Uterus (tissue), 4 donors: ENCODE data around the gene MS4A6A. TPM values are rescaled to one million over a fixed set of nuclear protein-coding genes. Genes with fewer than 3 reads are reported as not detected.

ENCODE experiments used
- DNase-seq, 2 donors: peaks; one replicate each; pipeline ENCODE4 v3.0.0-alpha.2; 2019 to 2020
- H3K27ac ChIP-seq, 2 donors: fragments of 200-600 bp; sonication (generic); 1 replicate in 1 of 2; 2 replicates in 1 of 2; pipeline ENCODE4 v1.5.1; 2016 to 2018
- H3K27me3 ChIP-seq, 2 donors: fragments of 200-600 bp; sonication (generic); one replicate each; pipeline ENCODE4 v1.5.1; 2018 to 2019; ENCODE audit warnings: control low read depth in 1 of 2
- H3K36me3 ChIP-seq, 2 donors: fragments of 200-600 bp; sonication (generic); one replicate each; pipeline ENCODE4 v1.5.1; 2019; ENCODE audit warnings: control low read depth in 1 of 2
- H3K4me1 ChIP-seq, 2 donors: fragments of 200-600 bp; sonication (generic); one replicate each; pipeline ENCODE4 v1.5.1; 2018 to 2019; ENCODE audit warnings: control low read depth in 1 of 2
- H3K4me3 ChIP-seq, 2 donors: fragments of 200-600 bp; sonication (generic); 1 replicate in 1 of 2; 2 replicates in 1 of 2; pipeline ENCODE4 v1.5.1; 2018 to 2019; ENCODE audit warnings: mild to moderate bottlenecking in 1 of 2
- H3K9me3 ChIP-seq, 2 donors: fragments of 200-600 bp; sonication (generic); one replicate each; pipeline ENCODE4 v1.5.1; 2019; ENCODE audit warnings: control low read depth in 1 of 2
- CTCF ChIP-seq, 4 experiments: fragments of 200-600 bp in 2 of 4; fragments of 450-650 bp in 2 of 4; sonication (generic) in 2 of 4; IDR thresholded peaks; one replicate each; pipeline ENCODE4 v1.5.1; 2016 to 2019; ENCODE audit warnings: antibody characterized with exemption in 4 of 4, mild to moderate bottlenecking in 2 of 4, moderate library complexity in 1 of 4
- POLR2A ChIP-seq, 2 donors: fragments of 450-650 bp; IDR thresholded peaks; one replicate each; pipeline ENCODE4 v1.6.1; 2016; ENCODE audit warnings: antibody characterized with exemption in 2 of 2, mild to moderate bottlenecking in 1 of 2, moderate library complexity in 1 of 2
- intact Hi-C: fragments of 100-400 bp; cut with DNase I; formaldehyde crosslinking; loops from one replicate; pipeline ENCODE4 v1.15.1; 2023; ENCODE audit warnings: low total_unique reads
- total RNA-seq, 4 donors: library from RNA; depleted of rRNA in 3 of 4; stranded (reverse); fragments of >200 nt in 3 of 4; gene quantifications; one replicate each; pipeline versions ENCODE4 v1.1.0 to v1.2.4, GENCODE V29; 2014 to 2023
- donor health status: DM: yes; HTN: yes; CAD: no.

Gene MS4A6A
- 10 to 100 TPM; 35.2 to 51.7 (median 40.3) TPM for total RNA-seq

GRCh38 chr11:60182541-60183330, at the start of gene MS4A6A:
TSS of gene MS4A6A (minus strand) at chr11:60183083. CDS start at chr11:60181727, 1,356 bp downstream.
- no peaks in the 10 kb centered on the region for H3K4me1 ChIP-seq
- H3K27ac ChIP-seq: no peak within 1 kb of the TSS
- no peaks in the 10 kb centered on the region for H3K9me3 ChIP-seq
- no peaks in the 10 kb centered on the region for H3K36me3 ChIP-seq
- TF ChIP-seq CTCF (IDR thresholded peaks at IDR 0.05) (no peak), POLR2A (IDR thresholded peaks at IDR 0.05) (no peak)
- no peaks in the 10 kb centered on the region for H3K27me3 ChIP-seq
- intact Hi-C loops: no loop called here
- no peak within 1 kb of the TSS for H3K4me3 ChIP-seq
- no peak for DNase-seq

GRCh38 chr11:60230681-60231080, 47.8 kb upstream of the MS4A6A start:
- Histone ChIP-seq H3K9me3 (no peaks in the 10 kb centered on the region), H3K4me1 (no peaks in the 10 kb centered on the region), H3K4me3 (no peak overlapping the region), H3K27me3 (no peaks in the 10 kb centered on the region), H3K27ac (no peak overlapping the region), H3K36me3 (no peaks in the 10 kb centered on the region)
- intact Hi-C loops: no loop called here
- no peak for DNase-seq
- TF ChIP-seq POLR2A (IDR thresholded peaks at IDR 0.05) (no peak), CTCF (IDR thresholded peaks at IDR 0.05) (no peak)

GRCh38 chr11:60222141-60222540, 39.3 kb upstream of the MS4A6A start:
- H3K9me3 ChIP-seq: no peaks in the 10 kb centered on the region
- no peak overlapping the region for H3K27ac ChIP-seq
- TF ChIP-seq POLR2A (IDR thresholded peaks at IDR 0.05) (no peak), CTCF (IDR thresholded peaks at IDR 0.05) (no peak)
- no peak overlapping the region for H3K4me3 ChIP-seq
- H3K36me3 ChIP-seq: no peaks in the 10 kb centered on the region
- DNase-seq: no peak
- intact Hi-C loops: no loop called here
- no peaks in the 10 kb centered on the region for H3K4me1 ChIP-seq
- H3K27me3 ChIP-seq: no peaks in the 10 kb centered on the region

- H3K9me3 ChIP-seq: no peaks in the 10 kb centered on the region
- H3K36me3 ChIP-seq: no peaks in the 10 kb centered on the region
- TF ChIP-seq CTCF (IDR thresholded peaks at IDR 0.05) (no peak), POLR2A (IDR thresholded peaks at IDR 0.05) (no peak)
- no peaks in the 10 kb centered on the region for H3K27me3 ChIP-seq
- H3K27ac ChIP-seq: no peak overlapping the region
- H3K4me3 ChIP-seq: no peak overlapping the region
- no peaks in the 10 kb centered on the region for H3K4me1 ChIP-seq
- intact Hi-C loops: no loop called here
- DNase-seq: no peak
Observed at GRCh38 chr11:60221692-60222091, 38.8 kb upstream of the MS4A6A start.

GRCh38 chr11:60221181-60221580, 38.3 kb upstream of the MS4A6A start:
- Histone ChIP-seq H3K4me3 (no peak overlapping the region), H3K27ac (no peak overlapping the region), H3K4me1 (no peaks in the 10 kb centered on the region), H3K9me3 (no peaks in the 10 kb centered on the region), H3K27me3 (no peaks in the 10 kb centered on the region), H3K36me3 (no peaks in the 10 kb centered on the region)
- no peak for DNase-seq
- intact Hi-C loops: no loop called here
- TF ChIP-seq CTCF (IDR thresholded peaks at IDR 0.05): no peak
- TF ChIP-seq POLR2A (IDR thresholded peaks at IDR 0.05): no peak
